Left hindlimb (tissue), 1 donor: Measurements from ENCODE around the gene CCDC33.

Experiments
- DNase-seq: peaks from one replicate; pipeline ENCODE4 v3.0.0-alpha.2; 2018

The CCDC33 gene

DNA sequence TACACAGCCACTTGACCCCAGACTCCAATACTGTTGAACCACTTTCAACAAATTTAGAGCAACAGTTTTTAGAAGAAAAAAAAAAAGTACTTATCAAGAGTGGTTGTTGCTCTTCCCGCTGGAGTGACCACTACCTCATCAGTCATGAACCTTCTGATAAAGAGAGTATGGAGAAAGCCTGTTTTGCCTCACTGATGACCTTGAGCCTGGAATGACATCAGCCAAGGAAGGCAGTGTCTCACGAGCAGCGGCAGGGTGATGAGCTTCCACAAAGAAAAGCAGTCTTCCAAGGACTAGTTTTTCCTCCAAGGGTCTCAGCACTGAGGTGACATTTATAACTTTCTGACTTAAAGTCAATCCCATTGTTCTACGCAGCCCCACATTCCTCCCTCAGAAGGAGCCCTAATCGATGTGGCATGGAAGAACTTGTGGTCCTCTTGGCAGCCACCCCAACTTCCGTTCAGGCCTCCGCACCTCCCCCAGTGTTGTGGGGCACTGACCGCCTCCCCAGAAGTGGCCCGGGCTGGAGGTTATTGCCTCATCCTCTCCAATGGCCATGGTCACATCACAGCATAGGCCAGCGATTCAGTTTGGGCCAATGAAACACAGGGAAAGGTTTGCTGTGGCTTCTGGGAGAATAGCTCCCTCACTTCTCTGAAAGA is 133.1 kb downstream of the CCDC33 start:
- DNase-seq: no peak

DNA sequence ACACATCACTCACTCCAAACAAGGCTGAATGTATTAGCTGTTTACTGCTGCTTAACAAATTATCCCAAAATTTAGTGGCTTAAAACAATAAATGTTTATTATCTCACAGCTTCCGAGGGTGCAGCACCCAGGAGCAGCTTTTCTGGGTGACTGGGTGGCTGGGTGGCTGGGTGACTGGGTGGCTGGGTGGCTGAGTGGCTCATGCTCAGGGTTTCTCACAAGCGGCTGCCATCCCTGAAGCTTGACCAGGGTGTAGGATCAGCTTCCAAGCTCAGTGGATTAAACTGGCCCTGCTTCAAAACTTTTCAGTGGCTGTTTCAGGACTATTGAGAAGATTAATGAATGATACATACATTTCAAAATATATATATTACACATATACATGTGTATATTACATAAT is 133.6 kb downstream of the CCDC33 start:
- DNase-seq: no peak

DNA sequence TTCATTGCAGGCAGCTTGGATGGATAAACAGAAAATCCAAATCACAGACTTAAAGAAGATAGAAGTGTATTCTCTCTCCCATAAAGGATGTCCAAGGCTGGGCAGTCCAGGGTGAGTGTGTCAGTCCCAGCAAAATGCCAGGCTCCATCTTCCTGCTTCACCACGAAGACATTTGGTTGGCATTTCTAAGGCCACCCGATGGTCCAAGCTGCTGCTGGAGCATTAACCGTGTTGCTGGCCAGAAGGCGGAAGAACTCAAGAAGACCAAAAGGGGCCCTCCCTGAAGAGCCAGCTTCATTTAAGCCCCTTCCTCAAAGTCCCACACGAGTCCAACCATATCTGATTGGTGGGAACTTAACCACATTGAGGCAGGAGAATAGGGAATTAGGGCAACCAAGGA is 134.3 kb downstream of the CCDC33 start:
- DNase-seq: no peak

DNA sequence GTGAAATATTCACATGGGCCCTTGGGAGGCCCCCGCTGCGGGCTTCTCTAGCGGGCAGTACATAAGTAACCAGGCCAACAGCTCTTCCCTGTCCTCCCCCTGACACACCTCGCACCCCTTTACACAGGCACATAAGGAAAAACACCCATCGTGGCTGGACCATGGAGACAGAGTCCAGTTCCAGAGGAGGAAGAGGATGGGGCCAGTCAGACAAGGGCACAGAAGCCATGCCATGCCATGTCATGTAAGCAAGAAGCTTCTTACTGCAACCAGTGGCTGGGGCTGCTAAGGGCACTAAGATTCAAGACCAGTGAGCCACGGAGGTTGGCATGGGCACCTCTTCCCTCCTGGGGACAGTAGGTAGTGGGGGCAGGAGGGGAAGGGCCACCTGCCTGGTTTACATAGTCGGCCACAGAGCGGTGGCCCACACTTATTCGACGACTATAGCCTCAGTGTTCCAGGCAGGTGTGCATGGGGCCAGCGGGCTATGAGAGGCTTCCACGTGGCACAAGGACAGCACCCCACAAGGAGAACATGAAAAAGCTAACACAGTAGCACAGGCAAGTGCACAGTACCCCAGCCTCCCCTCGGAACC is 137.0 kb downstream of the CCDC33 start:
- no peak for DNase-seq

DNA sequence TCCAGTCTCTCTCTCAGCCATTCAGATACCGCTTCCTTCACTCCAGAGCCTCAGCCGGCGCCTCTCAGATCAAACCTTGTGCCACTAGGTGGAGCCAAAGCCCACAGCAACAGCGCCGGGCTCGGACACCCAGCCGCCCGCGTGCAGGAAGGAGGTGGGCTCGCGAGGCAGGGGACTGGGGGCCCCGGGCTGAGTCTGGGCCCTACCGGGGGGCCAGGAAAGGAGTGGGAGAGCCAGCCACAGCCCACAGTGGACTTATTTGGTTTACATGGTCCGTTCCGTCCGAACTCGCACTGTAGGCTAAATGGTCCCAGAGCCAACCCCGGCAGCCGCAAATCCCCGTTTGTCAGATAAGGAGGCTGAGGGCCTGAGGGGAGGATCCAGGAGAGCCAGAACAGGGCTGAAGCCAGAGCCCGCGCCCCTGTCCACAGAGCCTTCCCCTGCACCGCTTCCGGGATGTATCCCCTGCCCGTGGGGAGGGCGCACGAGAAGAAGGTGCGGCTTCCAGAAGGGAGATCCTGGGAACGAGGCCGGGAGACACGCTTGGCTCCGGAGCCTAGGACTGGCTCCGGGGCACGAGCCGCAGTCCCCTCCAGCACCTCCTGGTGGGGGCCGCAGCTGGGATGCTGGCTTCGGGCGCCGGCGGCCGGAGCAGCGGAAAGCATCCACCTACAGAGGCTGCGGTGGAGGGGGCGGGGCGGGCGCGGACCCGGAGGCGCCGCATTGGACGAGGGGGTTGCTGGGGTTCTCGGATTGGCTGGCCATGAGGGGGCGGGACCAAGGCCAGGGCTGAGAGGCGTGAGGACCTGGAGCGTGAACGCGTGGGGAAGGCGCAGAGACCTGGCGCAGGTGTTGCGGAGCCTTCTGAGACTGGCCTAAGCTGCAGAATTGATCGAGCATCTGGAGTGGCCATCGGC is 137.9 kb downstream of the CCDC33 start:
- peak; percentile 92 for DNase-seq

DNA sequence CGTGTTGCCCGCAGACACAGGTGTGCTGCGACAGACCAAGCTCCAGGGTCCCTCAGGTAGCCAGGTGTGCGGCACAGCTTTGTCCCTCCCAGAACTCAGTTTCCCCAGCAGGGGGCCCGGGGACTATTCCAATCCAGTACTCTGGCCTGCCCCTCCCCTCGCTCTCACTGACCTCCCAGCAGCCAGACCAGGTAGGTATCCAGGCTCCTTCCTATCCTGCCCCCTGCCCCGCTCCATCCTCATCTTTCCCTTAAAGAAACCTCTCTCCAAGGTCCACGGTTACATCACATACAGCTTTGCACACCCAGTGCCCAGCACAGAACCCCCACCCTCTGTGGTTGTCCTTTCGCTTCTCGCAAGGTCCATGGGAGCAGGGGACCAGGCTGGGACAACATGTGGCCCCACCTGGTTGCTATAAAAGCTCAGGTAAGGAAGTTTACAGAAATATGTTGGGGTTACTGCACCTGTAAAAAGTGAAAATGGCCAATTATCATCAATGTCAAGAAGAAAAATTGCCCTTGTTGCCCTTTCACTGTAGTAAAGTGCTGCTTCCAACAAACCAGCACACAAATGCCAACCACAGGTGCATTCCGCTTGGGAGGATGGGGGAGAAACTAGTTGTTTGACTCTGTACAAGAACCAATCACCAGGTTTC is 138.6 kb downstream of the CCDC33 start:
- peak; percentile 43 for DNase-seq

DNA sequence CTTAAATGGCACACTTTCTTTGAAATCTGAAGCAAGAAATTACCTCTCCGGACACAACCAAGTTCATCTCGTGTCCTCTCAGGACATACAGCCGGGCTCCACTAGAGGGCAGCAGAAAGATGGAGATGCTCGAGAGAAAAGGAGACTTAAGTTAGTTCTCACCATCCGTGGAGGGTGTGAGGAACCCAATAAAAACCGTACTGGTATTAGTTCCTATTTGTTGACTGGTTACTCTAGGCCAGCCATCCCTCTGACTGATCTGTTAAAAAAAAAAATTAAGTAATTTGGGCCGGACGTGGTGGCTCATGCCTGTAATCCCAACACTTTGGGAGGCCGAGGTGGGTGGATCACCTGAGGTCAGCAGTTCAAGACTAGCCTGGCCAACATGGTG is 139.2 kb downstream of the CCDC33 start:
- peak; percentile 66 for DNase-seq

DNA sequence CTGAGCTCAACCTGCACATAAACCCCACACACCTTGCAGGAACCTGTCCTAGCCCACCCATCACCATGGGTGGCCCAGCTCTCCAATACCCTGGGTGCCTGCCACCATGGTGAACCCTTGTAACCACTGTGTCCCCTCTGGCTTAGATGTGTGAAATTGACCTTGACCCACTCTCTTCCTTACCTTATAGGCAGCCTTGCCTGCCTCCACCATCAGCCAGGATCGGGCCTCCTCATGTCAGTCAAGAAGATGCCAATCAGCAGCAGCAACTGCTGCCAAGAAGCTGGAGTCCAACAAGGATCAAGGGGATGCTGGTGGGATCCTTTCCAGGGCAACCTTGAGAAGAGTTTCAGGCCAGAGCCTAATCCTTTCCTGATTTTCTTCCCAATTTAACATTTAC is 140.1 kb downstream of the CCDC33 start:
- DNase-seq: peak; percentile 25

DNA sequence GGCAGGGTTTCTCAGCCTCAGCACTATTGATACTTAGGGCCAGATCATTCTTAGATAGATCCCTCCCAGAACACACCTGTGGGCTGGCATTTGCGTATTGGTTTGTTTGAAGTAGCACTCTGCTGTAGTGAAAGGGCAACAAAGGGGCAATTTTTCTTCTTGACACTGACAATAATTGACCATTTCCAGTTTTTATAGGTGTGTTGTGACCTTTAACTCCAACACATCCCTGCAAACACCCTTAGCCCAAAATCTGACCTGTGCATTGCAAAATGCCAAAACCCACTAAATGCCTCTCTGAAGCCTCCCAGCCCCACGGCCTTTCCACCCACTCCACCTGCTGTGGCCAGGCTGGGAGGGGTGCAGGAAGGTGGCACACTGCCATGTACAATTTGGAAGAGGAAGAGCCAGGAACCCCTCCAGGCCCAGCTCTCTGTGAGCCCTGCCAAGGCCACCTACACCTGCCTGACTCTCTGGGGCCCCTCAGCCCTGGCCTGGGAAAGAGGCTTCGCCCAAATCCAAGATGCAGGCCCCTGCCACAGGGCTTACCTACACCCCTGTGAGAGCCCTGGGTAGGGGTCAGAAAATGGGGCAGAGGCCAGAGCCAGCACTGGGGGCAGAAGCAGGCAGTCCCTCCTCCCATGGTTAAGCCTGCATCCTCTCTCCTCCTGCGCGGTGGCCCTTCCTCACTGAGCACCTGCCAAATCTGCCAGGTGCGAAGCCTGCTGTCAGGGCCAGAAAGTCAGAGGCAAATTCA is 140.9 kb downstream of the CCDC33 start:
- no peak for DNase-seq

DNA sequence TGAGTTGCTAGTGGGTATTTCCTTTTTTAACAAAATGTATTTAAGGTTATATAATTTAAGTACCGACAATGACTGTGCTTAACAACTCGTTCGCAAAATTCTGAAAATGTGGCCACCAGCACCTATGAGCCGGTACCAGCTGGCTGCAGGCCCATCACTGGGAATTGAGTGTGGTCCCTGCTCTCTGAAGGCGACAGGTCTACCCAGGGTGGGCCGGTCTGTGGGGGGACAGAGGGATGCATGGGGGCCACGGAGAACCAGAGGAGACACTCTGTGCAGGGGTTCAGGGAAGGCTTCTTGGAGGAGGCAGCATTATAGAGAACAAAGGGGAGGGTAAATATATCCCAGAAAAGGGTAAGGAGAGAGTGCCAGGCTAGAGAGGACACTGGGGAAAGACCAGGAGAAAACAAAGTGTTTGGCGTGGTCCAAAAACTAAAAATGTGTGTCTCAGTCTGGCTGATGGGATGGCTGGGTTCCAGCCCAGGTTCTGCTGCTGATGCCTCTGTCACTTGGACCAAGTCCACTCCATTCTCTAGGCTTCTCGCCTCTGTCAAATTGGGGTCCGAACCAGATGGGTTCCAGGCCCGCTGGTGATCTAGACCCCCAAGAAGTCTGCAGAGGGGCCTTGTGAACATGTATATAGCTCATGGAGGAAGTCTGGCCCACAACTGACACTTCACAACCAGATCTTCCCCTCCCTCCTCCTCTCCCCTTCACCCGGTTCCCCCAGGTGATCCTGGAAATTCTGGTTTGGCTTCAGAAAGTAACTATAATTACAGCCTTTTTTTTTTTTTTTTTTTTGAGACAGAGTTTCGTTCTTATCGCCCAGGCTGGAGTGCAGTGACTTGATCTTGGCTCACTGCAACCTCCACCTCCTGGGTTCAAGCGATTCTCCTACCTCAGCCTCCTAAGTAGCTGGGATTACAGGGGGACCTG is 142.0 kb downstream of the CCDC33 start:
- peak; percentile 29 for DNase-seq

DNA sequence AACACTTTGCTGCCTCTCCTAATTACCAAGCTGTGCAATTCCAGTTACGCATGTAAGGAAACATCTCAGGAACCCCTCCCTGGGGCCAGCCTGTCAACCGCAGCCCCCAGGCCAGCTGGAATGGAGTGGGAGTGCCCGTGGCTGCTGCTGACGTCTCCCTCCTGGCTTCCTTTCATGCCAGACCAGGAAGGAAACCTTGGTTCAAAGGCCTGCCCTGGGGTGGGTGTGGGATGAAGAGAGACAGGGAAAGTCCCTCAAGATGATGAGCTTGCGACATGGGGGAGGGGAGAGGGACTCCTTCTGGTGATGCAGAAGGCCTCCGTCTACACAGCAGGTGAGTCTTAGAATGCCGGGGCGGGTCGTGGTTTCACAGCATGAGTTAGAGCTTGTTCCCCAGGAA is 142.7 kb downstream of the CCDC33 start:
- DNase-seq: peak; percentile 58

DNA sequence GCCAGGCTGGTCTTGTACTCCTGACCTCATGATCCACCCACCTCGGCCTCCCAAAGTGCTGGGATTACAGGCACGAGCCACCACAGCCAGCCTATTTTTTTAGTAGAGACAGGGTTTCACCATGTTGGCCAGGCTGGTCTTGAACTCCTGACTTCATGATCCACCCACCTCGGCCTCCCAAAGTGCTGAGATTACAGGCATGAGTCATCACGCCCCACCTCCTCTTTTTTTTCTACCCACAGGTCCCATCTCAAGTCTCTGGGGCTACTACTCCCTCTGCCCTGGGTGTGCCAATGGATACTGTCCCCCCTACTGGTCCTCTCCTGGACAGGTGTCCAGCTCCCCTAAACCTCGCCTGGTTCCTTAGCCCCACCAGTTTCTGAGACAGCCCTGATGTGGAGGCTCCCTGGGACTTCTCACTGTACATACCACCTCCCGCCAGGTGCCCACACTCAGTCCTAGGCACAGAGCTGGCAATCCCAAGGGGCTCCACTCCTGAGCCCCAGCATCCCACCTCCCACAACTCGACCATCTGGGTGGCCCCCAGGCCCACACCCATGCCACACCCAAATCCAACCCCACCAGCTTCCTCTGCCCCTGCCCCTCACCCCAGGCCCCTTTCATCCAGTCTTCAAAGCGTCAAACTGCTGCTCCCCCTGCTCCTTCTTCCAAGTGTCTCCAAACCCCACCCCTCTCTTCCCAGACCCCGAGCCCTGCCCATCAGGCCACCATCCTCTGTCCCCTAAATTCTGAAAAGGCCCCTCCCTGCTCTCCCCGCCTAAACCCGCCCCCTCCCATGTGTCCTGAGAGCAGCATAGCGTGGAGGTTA is 144.4 kb downstream of the CCDC33 start:
- peak; percentile 31 for DNase-seq

DNA sequence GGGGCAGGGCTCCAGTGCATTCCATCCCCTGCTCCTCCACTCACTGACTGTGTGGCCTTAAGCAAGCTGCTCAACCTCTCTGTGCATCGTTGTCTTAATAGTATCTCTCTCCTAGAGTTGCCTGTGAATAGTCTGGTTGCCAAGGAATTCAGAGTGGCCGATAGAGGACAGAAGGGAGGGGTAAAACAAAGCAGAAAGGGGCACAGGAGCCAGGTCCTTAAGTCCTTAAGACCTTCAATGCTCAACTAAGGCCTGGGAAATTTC is 145.0 kb downstream of the CCDC33 start:
- no peak for DNase-seq

DNA sequence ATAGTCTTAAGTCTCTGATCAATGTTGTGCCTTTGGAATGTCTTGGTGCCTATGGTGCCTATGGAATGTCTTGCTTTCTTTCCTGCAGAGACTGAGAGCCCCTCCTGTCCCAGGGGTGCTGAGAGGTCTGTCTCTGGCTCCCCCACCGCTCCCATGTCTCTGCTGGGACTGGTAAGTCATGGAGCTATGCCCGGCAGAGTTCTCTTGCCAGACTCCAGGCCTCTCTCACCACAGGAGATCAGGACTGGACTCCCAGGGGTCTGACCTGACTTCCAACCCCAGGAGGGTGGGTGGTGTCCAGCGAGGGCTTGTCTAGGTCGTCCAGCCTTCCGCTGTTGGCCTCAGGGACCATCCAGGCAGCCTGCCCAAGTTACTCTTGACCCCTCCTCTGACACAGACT is 145.4 kb downstream of the CCDC33 start:
- DNase-seq: peak; percentile 36

DNA sequence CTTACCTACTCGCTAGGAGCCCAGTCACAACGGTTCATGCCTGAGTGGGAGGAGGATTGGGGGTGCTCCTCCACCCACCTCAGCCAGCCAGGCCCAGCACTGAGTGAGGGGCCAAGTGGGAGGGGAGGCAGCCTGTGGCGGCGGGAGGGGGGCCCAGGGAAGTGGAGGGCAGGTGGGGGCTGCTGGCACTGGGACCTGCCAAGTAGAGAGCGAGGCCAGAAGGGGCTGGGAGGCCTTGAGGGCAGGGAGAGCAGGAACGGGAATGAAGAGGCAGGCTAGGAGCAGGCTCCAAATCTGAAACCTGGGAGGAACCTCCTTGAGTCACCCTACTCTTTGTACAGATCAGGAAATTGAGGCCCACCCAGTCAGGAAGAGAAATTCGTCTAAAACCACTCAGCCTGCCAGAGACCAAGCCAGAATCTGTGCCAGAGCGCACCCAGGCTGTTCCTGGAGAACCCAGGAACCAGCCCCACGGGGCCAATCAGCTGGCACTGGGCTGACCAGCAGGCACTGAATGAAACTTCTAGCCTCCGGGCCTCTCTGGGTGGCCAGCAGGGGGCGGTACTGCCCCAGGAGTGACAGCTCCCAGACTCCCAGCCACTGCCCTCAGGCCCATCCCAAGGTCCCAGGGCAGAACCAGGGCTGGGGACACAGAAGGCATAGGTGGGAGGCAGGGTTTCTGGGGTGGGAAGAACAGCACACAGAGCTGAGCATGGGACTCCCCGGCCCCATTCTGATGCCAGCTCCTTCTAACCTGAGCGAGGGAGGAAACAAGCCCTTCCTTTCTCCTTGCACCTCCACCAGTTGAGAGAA is 146.1 kb downstream of the CCDC33 start:
- DNase-seq: peak; percentile 87

DNA sequence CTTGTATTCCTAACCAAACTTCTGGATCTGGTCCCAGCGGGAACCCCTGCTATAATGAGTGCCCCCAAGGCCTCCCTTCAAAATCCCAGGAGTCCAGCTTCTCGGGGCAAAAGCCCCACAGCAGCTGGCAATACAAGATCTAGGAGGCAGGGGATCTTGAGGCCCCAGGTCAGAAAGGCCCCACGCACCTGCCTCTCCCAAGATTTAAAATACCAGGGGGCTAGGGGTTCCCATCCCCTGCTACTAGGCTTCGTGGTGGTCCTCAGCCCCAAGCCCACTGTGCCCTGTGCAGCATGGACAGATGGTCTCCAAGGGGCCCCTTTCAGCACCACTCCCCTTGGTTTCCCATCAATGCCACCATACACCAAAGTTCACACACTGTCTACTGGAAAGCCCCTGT is 147.2 kb downstream of the CCDC33 start:
- DNase-seq: peak; percentile 20

DNA sequence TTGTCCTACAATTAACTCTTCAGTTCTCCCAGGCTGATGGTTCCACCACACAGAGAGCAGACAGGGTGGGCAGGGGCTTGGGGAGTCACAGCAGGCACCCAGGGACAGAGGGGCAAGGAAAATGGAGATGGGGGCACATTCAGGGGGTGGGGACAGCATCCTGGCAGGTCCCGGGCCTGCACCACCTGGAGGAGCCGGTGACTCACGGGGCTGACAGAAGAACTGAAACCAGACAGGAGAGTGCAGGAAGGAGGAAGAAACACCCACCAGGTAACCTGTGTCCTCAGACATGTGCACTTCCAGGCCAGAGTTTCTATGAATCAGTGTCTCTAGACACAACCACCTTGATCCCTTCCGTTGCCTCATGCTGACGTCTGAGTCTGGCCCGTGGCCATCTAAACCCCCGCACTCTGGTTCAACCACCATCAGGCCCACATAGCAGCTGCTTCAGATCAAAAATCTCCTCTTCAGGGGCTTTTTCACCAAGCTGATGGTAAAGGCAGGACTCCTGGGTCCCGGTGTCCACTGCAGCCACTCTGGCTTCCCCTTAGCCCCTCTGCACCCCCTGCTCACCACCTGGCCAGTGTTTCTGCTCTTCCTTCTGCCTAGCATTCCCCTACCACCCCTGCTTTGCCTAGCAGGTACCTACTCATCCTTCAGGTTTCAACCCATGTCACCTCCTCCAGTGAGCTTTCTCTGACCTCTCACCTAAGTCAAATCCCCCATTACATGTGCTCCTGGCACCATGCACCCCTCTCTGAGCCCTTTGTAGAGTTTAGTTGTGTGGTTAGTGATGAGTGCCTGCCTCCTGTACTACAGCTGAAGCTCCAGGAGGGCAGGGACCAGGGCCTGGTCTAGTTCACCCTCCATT is 147.8 kb downstream of the CCDC33 start:
- peak; percentile 43 for DNase-seq

DNA sequence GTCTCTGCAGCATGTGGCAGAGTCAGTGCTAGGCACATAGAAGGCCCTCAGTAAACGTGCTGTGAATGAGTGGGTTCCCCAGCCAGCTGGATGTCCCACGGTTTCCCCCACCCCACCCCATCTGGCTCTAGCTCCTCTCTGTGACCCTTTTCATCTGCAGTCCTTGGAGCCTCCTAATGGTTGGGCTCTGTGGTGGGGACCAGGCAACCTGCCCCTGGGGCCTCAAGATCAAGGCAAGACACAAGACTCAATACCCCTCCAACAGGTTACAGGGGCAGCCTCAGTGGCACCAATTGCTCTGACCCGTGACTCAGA is 148.4 kb downstream of the CCDC33 start:
- DNase-seq: no peak
